HG02588 (cell line): ENCODE measurements around the gene ANKRD53.
"Not testable (repeated sequence)": the region's sequence is repeated elsewhere in the genome, so short reads cannot be mapped to it uniquely, and the experiment has no call there.

Experiments
- ATAC-seq: cut with Tn5 transposase; IDR thresholded peaks from one replicate; pipeline ENCODE4 v1.9.1; 2021; ENCODE audit warnings: mild to moderate bottlenecking, moderate library complexity; ENCODE audit not compliant: unreplicated experiment

Gene ANKRD53

GRCh38 chr2:71005271-71006202, 27.1 kb downstream of the ANKRD53 start:
- ATAC-seq, result no peak

GRCh38 chr2:71006323-71006722, 27.9 kb downstream of the ANKRD53 start:
- ATAC-seq, result no peak

- ATAC-seq, result no peak
Measured at GRCh38 chr2:71006955-71007799, 28.7 kb downstream of the ANKRD53 start.

GRCh38 chr2:71008342-71008741, 29.9 kb downstream of the ANKRD53 start:
- no peak for ATAC-seq

GRCh38 chr2:71011786-71012185, 33.4 kb downstream of the ANKRD53 start:
- ATAC-seq, result not testable (repeated sequence)

GRCh38 chr2:71018625-71019024, 40.2 kb downstream of the ANKRD53 start:
- no peak for ATAC-seq

GRCh38 chr2:71019989-71020388, 41.6 kb downstream of the ANKRD53 start:
- ATAC-seq, result not testable (repeated sequence)

GRCh38 chr2:71021394-71021793, 43.0 kb downstream of the ANKRD53 start:
- not testable (repeated sequence) for ATAC-seq

- ATAC-seq, result not testable (repeated sequence)
Measured at GRCh38 chr2:71023553-71024243, 45.3 kb downstream of the ANKRD53 start.
